Heart left ventricle (tissue), 16 donors: Measurements from ENCODE around the gene HOXA2. TPM values are rescaled to one million over a fixed set of nuclear protein-coding genes. Genes with fewer than 3 reads are reported as not detected.

Source experiments
- ATAC-seq, 4 donors: fragments of 200-7000 bp; cut with Tn5 transposase; one replicate each; pipeline ENCODE4 v1.9.1; 2020 to 2022; ENCODE audit warnings: moderate library complexity in 4 of 4, mild to moderate bottlenecking in 3 of 4, moderate number of reproducible peaks in 1 of 4
- DNase-seq, 5 donors: peaks; one replicate each; pipeline ENCODE4 v3.0.0-alpha.2; 2020
- H3K27ac ChIP-seq, 12 donors: fragments of 200-600 bp; sonication (generic) in 4 of 12; one replicate each; pipeline versions ENCODE4 v1.5.0 to v1.8.0; 2016 to 2022; ENCODE audit warnings: mild to moderate bottlenecking in 2 of 12
- H3K27me3 ChIP-seq, 9 donors: fragments of 200-600 bp; sonication (generic) in 2 of 9; one replicate each; pipeline versions ENCODE4 v1.5.1 to v1.8.0; 2016 to 2022; ENCODE audit warnings: mild to moderate bottlenecking in 3 of 9
- H3K36me3 ChIP-seq, 9 donors: fragments of 200-600 bp; sonication (generic) in 2 of 9; one replicate each; pipeline versions ENCODE4 v1.5.0 to v1.8.0; 2018 to 2022; ENCODE audit warnings: mild to moderate bottlenecking in 2 of 9
- H3K4me1 ChIP-seq, 12 donors: fragments of 200-600 bp; sonication (generic) in 4 of 12; one replicate each; pipeline versions ENCODE4 v1.5.0 to v1.8.0; 2016 to 2022; ENCODE audit warnings: mild to moderate bottlenecking in 3 of 12
- H3K4me3 ChIP-seq, 12 donors: fragments of 200-600 bp; sonication (generic) in 4 of 12; one replicate each; pipeline versions ENCODE4 v1.5.0 to v1.8.0; 2017 to 2022; ENCODE audit warnings: mild to moderate bottlenecking in 9 of 12, moderate library complexity in 4 of 12
- H3K9me3 ChIP-seq, 12 donors: fragments of 200-600 bp; sonication (generic) in 4 of 12; one replicate each; pipeline versions ENCODE4 v1.5.0 to v1.8.0; 2016 to 2022; ENCODE audit warnings: mild to moderate bottlenecking in 1 of 12
- CTCF ChIP-seq, 12 donors: fragments of 200-600 bp; sonication (generic) in 4 of 12; IDR thresholded peaks; one replicate each; pipeline versions ENCODE4 v1.5.0 to v1.8.0; 2018 to 2022; ENCODE audit warnings: antibody characterized with exemption in 12 of 12, mild to moderate bottlenecking in 5 of 12
- POLR2A ChIP-seq, 2 donors: fragments of 450-650 bp; IDR thresholded peaks; one replicate each; pipeline ENCODE4 v1.6.1; 2017; ENCODE audit warnings: antibody characterized with exemption in 2 of 2, mild to moderate bottlenecking in 2 of 2, moderate library complexity in 2 of 2
- WGBS, 4 donors: extraction: QIAGEN DNeasy Blood & Tissue Kit in 2 of 4; methylation state at CpG; one replicate each; pipeline versions ENCODE4 v1.1.5 to v1.1.7; 2013 to 2018; 5-methylcytosine and 5-hydroxymethylcytosine counted together
- intact Hi-C, 10 donors: fragments of 100-400 bp; cut with DNase I; formaldehyde crosslinking; loops; one replicate each; pipeline versions ENCODE4 v1.11.1 to v1.14.2; 2022
- polyA plus RNA-seq, 2 donors: library from polyadenylated mRNA; stranded (reverse); fragments of 200-250 nt; gene quantifications; one replicate each; pipeline ENCODE4 v1.2.3, GENCODE V29; 2013
- total RNA-seq, 9 donors: library from RNA; depleted of rRNA in 2 of 9; stranded (reverse); fragments of >200 nt in 2 of 9; fragmentation: NEBNext Ultra II Directional in 3 of 9; extraction: Animal tissue kit (Norgen Biotek cat#: 25700) in 3 of 9; gene quantifications; one replicate each; pipeline versions ENCODE4 v1.1.0 to v1.2.4, GENCODE V29; 2016 to 2023
- donor health status: ischemic (EF 13 %, LVEDD 7.1; RV severe dilation, severe dysfunction).
- donor health status: healthy with polysubstance abuse.
- donor health status: DM: no; HTN: yes; CAD: no.
- donor health status: DM: no; HTN: no; CAD: no.
- donor health status: ischemic (EF 25% LVEDD 6.9; RV normal size, moderate dysfunction).
- donor health status: ischemic (EF 25% LVEDD 5.7; RV mildly dilated, moderate dysfunction).
- donor health status: healthy.
- donor health status: DM: yes; HTN: yes; CAD: no.
- donor health status: ischemic (EF 35%, LVEDD 5.7; RV mildly dilated, moderate dysfunction).
- donor health status: nonischemic (EF 11% LVEDD 7.7; RV severe dilation, severe dysfunction).
- donor health status: DM: yes; HTN: yes; CAD: no.
- donor health status: PGD.
- donor health status: ischemic (EF 29% LVEDD 5.4; RV normal size, mild dysfunction).
- donor health status: nonischemic (EF 23%, LVEDD 6.1; RV moderate dilation, normal function).

The HOXA2 gene
- total and polyA plus RNA-seq, 11 donors = 0.03 to 0.57 (median 0.14) TPM; not detected in 8

GRCh38 chr7:27100694-27101170 lies 1.8 kb downstream of the HOXA2 start:
- DNase-seq (no peak), ATAC-seq (no peak)
- Histone ChIP-seq H3K36me3 (no peaks in the 10 kb centered on the region), H3K4me1 (peaks cover 0 to 43% (median 15%) of the 10 kb centered on the region in 12 donors), H3K27ac (peak overlapping the region in 4 of 12 donors; percentile 60 to 93 (median 61)), H3K9me3 (no peaks in the 10 kb centered on the region), H3K27me3 (peaks cover 67 to 100% (median 98%) of the 10 kb centered on the region in 9 donors), H3K4me3 (peak overlapping the region in 4 of 12 donors; percentile 25 to 43 (median 38))
- intact Hi-C loops = no loop called here
- 18 to 24% (median 20%) methylated on average over 8 of the region's 8 CpGs for WGBS, 4 donors
- no peak for TF ChIP-seq POLR2A (IDR thresholded peaks at IDR 0.05)
- no peak for TF ChIP-seq CTCF (IDR thresholded peaks at IDR 0.05)

GRCh38 chr7:27099453-27100370 lies 2.8 kb downstream of the HOXA2 start:
- ATAC-seq = no peak
- H3K27ac ChIP-seq = peak overlapping the region in 1 of 12 donors; percentile 93
- 32 to 46% (median 39%) methylated on average over 8 of the region's 8 CpGs for WGBS, 4 donors
- no peaks in the 10 kb centered on the region for H3K9me3 ChIP-seq
- H3K27me3 ChIP-seq = peaks cover 76 to 100% (median 98%) of the 10 kb centered on the region in 9 donors
- no peaks in the 10 kb centered on the region for H3K36me3 ChIP-seq
- TF ChIP-seq CTCF (IDR thresholded peaks at IDR 0.05) (no peak), POLR2A (IDR thresholded peaks at IDR 0.05) (no peak)
- no peak for DNase-seq
- H3K4me3 ChIP-seq = peak overlapping the region in 2 of 12 donors; percentile 22 to 65
- H3K4me1 ChIP-seq = peaks cover 0 to 42% (median 15%) of the 10 kb centered on the region in 12 donors
- intact Hi-C loops = loop anchor here in 1 of 10 donors (5.0 kb wide), 1 partner anchor 33 kb away; the partner anchor contains the start of gene HOXA4

GRCh38 chr7:27098578-27099451 lies 3.7 kb downstream of the HOXA2 start:
- no peak for DNase-seq
- Histone ChIP-seq H3K4me3 (peak overlapping the region in 10 of 12 donors; percentile 3 to 85 (median 26)), H3K36me3 (no peaks in the 10 kb centered on the region), H3K27ac (peak overlapping the region in 8 of 12 donors; percentile 9 to 93 (median 57)), H3K4me1 (peaks cover 0 to 40% (median 15%) of the 10 kb centered on the region in 12 donors), H3K27me3 (peaks cover 73 to 100% (median 98%) of the 10 kb centered on the region in 9 donors), H3K9me3 (no peaks in the 10 kb centered on the region)
- no peak for ATAC-seq
- TF ChIP-seq CTCF (IDR thresholded peaks at IDR 0.05) = no peak
- TF ChIP-seq POLR2A (IDR thresholded peaks at IDR 0.05) = no peak
- WGBS, 4 donors = 7 to 16% (median 11%) methylated on average over 37 to 38 of the region's 38 CpGs
- intact Hi-C loops = loop anchor here in 1 of 10 donors (5.0 kb wide), 1 partner anchor 33 kb away; the partner anchor contains the start of gene HOXA4
